Eye (tissue), 1 donor: ENCODE measurements around the gene CSF1.
A peak's percentile ranks its signal among the peaks of the same experiment; 100 is the strongest.

Source experiments
- DNase-seq: peaks from one replicate; pipeline ENCODE4 v3.0.0-alpha.2; 2015

CSF1 gene

DNA sequence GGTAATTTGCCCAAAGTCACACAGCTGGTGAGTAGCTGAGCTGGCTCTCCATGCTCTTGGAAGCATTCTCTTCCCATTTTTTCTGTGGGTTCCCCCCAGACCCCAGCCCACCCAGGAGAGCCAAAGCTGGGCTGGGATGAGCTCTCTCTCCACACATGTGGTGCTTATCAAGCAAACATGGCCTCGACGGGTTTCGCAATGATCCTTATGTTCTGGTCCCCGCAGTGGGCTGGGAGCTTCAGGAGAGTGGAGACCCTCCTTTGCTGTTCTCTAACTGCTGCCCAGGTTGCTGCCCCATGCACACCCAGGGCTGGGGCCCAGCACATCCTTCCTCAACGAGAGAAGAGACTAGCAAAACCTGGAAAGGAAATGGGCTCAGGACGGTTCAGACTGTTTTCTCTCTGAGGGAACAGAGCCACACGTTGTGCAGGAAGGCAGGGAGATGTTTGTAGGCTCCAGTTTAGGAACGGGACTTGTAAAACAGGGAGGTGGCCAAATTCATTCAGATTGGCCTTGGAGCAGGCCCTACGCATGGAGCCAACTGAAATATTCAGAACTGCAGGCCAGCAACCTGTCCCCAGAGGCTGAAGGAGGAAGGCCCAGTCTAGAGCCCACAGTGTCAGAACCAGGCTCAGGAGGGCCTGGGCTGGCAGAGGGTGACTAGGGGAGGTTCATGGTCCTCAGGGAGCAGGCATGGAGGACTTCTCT is 27.2 kb upstream of the CSF1 start:
- no peak for DNase-seq

DNA sequence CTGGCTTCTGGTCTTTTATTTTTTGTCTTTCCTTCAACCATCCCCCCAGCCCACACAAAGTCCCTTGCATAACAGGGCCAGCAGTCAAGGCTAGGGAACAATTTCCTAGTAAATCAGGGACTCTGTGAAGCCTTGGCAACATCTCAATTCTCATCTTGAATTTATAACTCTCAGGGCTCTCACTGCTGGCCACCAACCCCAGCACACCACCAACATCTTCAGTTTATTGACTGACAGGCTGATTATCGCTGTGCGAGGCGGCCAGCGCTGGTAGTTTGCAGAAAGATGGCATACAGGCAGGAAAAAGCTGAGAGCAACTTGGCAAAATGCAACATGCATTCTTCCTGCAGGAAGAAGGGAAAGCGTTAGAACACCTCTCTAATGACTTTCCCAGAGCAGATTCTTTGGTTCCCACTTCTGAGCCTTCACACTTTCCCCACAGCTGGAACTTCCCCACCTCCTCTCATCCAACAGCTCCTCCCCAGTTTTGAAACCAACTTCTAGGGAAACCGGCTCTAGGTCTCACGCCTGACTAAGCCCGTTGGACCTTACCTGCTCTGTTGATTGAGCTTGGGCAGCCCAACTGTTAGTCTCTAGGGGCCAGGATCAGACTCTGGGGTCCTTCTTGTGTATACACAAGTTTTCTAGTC is 26.3 kb upstream of the CSF1 start:
- no peak for DNase-seq

DNA sequence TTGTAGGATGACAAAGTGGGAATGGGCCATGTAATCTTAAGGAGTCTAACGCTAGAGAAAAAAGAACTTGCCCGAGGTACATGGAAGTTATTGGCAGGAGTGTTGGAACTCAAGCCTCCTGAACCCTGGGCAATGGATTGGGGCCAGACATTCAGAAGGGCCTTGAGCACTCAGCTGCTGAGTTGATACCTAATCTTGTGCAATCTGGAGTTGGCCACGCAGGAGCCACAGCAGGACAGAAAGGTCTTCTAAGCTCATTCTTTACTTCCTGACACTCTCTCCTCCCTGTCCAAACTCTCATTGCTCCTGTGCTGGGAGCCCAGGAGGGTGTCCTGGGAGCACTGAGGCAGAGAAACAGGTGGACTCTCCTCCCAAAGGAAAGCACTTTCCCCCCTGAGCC is 25.1 kb upstream of the CSF1 start:
- DNase-seq, result no peak

DNA sequence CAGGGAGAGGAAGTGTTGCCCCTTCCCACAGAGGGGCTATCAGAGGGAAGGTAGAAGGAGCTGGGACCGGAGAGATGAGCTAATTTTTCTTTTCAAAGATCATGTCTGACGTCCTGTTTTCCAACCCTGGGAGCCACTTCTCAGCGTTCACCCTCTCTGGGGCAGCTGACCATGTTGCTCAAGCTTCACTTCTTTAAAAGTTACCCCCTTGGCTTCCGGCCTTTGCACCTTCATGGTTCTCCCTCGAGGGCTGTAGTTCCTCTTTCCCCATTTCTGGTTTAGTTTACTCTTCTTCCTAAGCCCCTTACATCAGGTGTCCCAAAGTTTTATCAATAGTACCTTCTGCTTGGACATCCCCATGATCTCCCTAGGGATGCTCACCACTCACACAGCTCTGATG is 23.8 kb upstream of the CSF1 start:
- no peak for DNase-seq

DNA sequence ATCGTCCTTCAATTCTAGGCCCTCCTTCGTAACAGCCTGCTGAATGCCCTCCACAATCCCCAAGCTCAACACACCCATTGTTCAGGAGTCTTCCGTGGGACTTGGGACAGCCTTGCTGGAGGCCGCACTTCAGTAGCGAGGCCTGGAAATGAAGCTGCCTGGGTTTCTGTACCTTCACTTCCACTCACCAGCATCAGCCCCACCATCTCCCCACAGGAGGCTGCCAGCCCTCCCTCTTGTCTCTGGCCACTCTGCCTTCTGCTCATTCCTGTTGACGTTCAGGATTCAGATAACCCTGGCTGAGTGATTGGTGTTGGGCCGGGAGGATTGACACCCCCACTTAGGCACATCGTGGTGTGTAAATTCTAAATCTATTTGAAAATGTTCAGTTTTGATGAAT is 23.4 kb upstream of the CSF1 start:
- DNase-seq, result no peak

DNA sequence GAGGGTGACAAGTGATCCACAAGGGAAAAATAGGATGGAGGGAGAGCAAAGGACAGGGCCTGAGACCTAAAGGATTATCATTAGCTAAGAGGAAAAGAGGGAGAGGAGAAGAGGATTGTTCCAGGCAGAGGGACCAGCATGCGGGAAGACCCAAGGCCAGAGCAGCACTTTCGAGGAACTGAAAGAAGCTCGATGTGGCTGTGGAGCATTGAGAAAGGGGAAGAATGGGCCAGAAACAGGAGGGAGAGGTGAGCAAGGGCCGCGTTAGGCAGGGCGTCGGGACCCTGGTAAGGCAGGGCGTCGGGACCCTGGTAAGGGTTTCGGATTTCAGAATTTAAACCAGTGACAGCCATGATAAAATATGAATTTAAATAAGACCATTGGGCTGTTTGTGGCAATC is 22.8 kb upstream of the CSF1 start:
- DNase-seq, result no peak

DNA sequence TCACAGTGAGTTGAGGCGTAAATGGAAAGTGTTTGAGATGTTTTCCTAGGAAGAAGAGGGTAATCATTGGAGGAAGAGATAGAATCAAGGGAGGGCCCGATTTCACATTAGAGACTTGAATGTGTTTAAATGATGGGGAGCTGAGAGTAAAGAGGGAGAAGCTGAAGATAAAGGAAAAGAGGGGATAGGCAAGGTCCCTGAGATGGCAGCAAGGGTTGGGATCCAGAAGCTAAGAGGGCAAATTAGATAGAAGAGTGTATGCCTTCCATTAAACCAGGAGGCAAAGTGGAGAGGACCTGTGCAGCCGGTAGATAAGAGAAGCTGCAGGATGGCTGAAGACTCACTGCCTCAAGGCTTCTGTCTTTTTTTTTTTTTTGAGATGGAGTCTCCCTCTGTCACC is 21.6 kb upstream of the CSF1 start:
- no peak for DNase-seq

DNA sequence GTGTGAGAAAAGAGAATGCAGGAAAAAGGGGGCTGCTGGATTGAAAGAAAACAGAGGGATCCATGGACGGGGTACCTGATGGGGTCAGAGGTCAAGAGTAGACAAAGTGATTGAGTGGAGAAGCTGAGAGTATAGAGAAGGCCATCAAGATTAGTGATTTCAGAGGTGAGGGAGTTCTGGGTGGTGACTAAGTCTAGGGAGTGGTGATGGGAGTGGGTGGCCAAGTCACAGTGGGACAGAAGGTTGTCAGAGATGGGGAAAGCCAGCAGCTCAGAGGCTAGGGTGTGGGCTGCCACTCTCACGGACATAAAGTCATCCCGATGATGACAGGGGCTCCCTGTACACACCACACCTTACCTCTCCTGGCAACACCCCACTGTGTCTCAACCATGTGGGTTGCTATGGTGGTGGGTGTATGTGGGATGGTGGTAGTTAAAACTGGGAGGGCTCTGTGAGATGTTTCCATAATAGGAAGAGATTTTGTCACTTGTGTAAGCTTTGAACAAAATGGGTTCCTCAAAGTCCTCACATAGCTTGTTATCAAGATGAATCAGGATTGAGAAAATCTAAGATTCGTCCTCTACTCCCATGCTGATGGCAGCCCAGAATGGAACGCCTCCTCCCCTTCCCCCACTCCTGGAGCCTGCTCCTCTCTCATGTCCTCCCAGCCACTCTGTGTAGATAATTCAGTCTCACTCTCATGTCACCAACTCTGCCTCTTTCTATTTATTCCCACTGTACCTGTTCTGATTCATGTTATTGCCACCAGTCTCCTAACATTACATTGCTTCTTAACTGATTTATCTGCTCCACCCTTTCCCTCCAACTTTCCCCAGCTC is 20.3 kb upstream of the CSF1 start:
- no peak for DNase-seq

DNA sequence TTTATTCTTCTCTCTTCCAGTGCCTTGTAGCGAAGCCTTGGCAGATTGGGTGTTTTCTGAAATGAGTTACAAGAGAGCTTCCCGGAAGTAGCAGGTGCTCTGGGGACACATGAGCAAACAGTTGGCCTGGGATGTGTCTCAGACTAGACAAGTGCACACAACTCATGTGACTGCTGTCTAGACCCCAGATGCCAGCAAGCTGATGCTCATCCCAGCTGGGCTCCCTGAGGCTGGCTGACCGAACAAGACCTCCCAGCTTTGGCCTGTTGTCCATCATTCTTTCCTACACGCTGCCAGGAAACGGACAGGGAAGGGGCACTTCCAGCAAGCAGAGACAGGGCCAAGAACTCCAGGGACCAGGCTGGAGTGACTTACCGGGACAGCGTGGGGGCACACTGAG is 18.7 kb upstream of the CSF1 start:
- DNase-seq, result peak; percentile 77

DNA sequence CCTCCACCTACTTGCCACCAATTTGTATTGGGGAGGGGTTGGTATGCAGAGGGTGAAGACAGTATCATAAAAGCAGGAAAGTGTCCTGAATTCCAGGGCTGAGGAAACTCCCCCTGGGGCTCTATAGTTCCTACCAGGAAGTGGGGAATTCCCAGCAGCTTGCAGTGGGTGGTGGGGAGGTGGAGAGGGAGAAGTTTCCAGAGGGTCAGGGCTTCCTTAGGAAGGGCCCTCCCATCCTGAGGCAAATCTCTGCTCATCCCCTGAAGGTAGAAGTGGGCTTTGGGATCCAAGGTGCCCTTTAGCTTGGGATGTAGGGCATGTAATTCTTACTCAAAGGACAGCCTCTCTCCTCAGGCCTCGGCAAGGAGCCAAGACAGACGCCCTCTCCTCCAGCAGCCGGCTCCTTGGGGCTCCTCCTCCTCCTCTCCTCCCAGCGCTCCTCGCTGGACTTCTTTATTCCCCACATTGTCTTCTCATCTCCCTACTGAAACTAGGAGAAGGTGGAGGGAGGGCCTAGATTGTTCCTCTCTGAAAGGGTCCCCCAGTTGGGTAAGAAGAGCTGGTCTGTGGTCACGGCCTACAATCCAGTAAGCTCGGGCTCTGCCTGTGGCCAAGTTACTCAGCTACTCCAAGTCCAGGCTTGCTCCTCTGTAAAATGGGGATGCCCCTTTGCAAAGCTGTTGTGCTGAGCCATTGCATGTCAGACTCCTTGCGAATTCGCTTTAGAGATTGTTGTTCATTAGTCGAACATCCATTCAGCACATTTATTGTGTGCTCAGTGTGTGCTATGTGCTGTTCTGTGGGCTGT is 17.9 kb upstream of the CSF1 start:
- no peak for DNase-seq

DNA sequence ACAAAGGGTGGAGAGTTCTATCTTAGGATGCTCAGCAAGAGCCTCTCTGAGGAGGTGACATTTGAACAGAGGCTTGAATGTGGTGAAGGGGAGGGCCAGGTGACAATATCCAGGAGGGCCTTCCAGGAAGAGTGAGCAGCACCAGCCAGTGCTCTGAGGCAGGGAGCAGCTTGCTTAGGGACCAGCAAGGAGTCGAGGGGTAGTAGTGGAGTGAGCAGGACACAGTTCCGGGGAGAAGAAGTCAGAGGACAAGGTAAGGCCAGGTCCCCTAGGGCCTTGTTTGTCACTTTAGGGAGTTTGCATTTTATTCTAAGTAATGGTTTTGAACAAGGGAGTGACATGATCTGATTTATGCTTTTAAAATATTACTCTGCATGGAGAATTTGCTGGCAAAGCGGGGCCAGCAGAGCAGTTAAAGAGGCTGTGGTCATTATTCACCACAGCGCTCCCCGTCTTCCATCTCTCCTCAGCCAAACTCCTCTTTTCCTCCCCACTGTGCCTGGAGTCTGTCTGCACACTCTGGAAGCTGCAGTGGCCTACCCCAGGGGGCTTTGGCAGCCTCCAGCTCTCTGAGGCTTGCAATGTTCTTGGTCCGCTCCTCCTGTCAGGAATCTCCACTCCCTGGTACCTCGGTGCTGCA is 17.0 kb upstream of the CSF1 start:
- DNase-seq, result no peak

DNA sequence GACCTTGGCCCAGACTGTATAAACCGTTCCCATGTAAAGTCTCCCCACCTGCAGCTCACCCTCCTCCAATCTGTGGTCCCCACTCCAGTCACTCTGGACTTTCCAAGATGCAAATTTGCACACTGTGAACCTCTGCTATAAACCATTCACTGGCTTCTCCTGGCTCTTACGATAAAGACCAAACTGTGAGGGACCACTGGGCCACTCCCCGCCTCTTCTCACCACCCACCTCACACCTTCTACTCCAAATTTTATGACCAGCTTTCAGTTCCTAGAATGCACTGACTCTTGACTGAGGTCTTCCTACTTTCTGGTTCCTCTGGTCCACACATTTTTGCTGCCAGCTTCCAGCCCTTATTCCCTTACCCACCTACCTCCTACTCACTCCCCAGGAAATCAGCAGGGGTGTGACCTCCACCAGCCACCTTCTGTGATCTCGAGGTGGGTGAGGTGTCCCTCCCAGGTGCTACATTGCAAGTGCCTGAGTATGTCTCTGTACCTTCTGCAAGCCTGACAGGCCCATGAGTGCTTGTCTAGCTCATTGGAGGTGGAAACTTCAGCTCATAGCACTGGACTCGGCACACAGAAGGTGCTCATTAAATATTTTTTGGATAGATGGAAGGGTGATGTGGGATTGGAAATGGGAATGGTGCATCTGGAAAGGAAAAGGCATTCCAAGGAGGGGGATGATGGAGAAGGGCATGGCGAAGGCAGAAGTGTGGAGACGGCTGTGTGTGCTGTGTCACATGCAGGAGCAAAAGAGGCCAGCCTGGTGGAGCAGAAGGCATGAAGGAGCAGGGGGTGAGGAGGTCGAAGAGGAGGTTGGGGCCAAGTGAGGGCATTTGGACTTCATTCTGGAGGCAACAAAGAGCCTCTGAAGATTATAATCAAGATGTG is 15.6 kb upstream of the CSF1 start:
- no peak for DNase-seq

DNA sequence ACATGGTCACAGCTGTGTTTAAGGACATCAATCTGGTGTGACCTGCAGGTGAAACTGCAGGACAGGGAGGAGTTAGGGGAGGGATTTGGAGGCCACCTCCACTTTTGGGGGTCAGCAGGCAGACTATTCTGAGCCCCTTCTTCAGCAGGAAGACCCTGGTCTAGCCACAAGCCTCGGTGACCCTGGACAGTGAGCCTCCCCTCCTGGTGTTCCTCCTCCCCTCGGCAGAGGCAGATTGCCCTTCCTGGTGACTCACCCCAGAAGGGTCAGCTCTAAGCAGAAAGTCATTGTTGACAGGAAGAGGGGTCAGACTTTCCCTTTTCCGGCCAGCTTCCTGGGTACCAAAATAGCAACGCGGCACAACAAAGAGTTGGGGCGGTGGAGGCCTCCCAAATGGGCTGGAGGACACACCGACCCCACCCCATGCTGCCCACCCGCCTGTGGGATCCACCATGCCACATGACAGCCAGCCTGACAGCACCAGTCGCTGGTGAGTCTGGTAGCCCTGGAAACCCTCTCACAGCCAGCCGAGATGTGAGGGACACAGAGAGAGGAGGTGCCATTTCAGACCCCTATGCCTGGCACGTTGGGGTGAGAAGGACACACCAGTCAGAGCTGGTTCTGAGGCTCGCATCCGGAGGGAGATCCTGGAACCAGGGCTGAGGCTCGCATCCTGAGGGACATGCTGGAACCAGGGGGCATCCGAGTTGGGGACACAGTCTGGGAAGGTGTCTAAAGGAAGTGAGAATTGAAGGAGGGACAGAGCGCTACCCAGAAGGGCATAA is 14.7 kb upstream of the CSF1 start:
- DNase-seq, result no peak

DNA sequence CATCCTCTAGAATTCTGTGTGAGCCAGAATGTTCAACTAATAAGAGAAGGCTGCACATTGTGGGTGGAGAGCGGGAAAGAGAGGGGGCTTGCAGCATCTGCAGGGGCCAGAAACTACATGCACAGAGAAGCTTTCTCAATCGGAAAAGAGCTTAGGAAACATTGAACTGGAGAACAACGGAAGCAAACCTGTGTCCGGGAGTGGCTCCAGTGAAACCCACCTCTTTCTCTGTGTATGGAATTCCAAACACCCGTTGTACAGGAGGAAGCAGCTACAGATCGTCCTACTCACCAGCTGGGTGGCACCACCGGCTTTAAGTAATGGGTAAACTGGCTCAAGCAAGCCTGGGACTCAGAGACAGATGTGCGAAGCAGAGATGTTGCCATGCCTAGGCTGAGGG is 14.0 kb upstream of the CSF1 start:
- DNase-seq, result no peak

DNA sequence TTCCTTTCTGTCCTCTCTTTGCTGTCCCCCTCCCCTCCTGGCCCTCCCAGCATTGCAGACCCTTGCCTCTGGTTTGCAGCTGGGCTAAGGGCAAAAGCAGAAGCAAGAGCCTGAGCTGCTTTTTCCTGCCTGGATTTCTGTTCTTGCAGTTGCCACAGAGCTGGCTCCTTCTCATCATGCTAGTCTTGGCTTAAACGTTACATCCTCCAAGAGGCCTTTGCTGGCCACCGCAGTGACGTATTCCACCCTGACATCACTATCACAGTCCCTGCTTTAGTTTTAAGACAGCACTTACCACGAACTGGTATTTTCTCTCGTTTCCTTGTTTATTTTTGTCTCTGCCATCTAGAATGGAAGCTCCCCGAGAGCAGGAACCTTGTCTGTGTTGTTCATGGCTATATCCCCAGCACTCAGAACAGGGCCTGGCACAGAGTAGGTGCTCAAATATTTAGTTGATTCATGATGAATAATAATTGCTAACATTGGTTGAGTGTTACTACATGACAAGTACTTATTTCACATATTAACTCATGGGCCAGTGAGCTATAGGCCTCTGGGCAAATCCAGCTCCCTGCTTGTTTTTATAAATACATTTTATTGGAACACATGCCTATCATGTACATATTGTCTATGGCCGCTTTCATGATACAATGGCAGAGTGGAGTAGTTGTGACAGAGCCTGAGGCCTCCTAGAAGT is 13.2 kb upstream of the CSF1 start:
- DNase-seq, result no peak

DNA sequence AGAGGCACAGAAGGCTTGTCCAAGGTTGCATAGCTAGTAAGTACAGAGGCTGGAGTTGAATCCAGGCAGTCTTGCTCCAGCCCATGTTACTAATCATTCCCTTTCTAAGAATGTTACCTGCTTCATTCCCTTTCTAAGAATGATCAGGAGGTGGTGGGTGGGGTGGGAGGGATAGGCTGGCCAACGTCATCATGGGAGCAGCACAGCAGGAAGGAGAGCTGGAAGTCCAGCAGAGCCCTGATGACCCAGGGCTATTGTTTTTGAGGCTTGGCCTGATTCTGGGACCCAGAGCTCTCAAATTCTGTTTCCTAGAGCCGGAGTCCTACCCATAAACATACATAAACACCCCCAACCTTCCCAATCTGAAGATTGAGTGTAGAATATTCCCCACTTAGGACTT is 11.8 kb upstream of the CSF1 start:
- no peak for DNase-seq

DNA sequence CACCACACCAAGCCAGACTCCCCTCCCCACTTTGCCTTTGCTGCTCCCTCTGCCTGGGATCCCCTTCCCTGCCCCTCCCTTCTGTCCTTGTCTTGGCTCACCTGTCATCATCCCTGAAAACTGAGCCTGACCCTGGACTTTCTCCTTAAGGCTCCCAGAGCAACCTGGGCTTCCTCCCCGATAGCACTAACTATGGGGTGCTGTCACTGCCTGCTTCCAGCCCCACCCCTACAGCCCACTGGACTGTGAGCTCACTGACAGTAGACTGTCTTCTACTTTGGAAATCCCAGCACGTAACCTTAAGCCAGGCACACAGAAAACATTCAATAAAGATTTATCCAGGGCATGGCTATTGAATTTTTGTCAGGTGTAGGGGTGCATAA is 9.5 kb upstream of the CSF1 start:
- no peak for DNase-seq

DNA sequence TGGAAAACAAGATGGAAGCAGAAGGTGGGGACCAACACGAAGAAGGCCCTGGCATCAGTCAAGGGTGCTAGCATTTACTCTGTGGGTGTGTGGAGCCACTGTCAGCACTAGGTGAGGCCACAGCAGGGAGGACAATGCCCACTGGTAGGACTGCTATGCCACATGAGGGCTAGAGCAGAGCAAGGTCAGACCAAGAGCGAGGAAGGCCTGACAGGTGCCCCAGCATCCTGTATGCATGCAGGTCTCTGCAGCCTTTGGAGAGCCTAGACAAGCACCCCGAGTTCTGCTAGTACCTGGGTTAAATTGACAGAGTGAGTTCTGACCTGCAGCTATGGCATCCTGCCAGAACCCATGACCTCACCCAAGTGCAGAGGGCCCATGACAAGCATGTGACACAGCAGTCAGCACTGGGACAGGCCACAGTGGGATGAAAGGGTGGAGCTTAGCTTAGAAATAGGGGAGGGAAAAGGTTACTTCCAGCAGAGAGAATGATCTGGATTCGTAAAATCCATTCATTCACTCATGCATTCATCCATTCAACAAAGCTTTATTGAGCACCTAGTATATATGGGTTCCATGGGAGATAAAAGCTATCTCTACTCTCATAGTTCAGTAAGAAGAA is 9.0 kb upstream of the CSF1 start:
- DNase-seq, result no peak

DNA sequence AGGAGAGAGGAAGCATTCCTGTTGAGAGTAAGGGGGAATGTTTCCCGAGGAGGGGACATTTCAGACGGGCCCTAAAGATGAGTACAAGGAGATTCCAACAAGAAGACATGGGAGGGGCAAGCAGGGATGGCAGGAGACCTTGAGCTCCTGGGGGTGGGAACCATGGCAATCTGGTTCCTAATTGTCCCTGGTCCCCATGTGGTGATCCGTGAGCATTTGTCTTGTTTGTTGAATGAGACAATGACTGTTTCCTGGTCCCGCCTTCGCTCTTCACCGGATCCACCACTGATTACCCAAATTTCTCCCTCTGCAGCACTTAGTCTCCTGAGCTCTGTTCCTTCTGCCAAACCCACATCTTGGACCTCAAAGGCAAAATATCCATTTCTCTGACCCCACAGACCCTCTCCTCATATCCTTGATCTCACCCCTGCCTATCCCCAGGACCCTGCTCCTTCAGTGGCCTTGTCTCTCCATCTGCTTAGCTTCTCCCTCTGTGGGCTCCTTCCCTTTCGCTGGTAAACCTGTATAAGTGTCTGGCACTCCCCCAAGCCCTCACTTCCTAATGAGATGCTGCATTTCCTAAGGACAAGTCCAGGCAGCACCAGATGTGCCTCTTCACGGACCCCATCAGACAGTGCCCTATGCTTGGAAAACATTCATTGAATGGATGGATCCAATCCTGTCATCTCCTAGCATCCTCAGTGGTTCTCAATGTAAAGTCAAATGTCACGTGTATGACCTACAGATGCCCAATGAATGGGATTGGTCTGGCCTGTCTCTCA is 8.3 kb upstream of the CSF1 start:
- no peak for DNase-seq
